ENCODE results near the gene IGF2.

The IGF2 gene

DNA sequence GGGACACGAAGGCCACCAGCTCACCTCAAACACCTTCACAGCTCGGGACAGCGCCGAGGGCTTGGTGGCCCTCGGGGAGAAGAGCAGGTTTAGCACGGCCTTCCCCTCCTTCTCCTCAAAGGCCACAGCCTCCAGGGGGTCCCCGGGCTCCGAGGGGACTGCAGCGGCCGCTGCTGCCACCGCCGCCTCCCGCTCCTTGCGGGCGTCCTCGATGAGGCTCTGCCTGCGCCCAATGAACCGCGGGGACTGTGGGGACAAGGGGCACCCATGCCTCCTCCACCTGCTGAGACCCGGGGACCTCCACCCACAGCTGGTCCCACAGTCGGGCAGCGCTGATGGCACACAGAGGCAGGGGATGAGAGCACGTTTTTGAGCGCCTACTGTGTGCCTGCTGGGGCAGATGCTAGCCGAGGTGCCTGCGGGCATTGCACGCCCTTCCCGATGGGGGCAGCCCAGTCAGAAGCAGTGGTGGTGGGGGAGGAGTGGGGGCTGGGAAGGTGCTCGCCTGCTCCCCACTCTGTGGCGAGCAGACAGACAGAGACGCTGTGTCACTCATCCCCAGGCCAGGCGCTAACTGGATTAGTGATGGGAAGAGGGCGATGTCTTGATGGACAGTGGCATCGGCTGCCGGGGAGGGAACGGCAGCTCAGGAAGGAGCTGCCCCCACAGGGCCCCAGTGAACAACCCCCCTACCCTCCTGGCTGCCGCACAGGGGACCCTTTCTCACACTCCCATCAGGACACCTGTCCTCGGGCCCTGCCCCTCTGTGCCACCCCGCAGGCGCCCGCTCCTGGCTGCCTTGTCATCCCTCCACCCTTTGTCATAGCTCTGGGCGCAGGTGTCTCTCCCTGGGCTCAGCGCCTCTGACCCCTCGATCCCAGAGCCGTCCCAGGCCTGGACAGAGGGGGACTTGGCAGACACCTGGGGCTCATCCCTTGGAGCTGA is 30.7 kb upstream of the IGF2 start:
- DNase-seq: no peak

DNA sequence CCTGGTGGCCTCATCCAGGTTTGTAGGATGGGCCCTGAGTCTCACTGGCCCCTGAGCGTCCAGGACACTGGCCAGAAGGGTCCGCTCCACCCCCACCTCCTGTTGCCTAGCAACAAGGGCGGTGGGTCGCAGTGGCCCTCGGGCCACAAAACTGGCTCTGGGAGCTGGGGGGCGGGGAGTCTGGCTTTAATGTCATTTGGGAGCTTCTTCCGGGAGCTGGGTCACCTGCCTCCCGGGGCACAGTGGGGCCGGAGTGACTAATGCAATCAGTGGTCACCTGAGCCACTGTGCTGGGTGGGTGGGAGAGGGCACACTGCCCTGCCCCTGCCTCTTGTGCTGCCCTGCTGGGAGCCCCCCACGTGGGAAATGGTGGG is 29.8 kb upstream of the IGF2 start:
- DNase-seq: no peak

DNA sequence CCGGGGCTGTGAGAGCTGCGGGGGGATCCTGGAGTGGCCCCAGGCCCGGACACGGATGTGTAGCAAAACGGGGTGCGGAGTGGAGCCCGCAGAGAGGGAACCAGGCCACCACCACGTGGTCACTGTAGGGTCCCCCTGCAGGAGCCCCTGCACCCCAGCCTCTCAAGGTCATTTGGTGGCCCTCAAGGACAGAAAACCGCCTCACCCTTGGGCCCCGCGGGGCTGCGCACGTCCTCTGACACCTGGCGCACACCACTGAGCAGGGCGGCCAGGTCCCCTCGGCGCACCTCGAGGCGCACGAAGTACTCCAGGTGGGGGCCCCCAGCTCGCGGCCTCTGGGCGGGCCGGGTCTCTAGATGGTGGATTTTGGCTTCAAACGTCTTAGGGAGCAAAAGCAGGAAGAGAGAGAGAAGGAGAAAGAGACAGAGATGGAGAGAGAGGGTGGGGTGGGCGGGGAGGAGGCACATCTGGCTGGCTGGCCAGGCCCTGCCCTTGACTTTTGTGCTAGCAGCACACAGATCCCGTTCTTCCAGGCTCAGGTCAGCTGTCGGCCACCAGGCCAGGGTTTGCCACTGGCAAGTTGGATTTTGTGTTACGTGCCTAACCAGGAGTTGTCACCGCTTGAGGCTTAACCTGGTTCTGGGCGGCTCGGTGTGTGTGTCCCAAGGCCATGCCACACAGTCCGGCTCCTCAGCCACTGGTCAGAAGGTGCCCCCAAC is 29.3 kb upstream of the IGF2 start:
- DNase-seq: no peak

DNA sequence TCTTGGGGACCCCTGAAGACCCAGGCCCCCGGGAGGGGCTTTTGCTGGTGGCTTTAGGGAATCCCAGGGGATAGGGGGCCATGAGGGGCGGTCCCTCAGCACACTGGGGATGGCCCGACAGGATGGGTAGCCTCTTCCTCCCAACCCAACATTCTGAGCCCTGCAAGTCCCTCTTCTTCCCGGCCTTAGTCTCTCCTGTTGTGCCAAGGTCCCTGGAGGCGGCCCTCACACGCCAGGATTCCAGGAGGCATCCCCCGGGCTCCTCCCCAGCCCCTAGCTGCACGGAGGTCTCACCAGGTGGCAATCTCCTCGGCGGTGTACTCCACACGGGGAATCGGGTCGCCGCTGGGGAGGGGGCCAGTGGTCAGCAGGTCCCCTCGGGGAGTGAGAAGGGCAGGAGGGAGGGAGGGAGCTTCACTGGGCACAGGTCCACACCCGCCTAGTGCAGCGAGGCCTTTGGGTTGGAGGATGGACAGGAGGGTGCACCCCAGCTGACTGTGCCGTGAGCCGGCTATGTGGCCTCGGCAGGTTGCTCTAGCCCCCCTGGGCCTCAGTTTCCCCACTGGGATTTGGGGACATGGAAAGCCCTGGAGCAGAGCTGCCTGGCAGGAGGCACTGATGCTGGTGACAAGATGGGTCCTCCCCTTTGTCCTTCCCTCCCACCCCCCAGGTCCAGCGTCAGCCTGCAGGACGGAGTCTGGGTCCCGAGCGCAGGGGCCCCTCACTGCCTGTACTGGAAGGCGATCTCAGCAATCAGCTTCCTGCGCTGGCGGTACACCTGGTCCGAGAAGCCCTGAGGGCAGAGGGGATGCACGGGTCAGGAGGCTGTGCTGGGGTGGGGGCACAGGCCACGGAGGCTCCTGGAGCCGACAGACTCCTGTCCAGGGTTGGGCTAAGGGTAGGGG is 28.2 kb upstream of the IGF2 start:
- DNase-seq: no peak

DNA sequence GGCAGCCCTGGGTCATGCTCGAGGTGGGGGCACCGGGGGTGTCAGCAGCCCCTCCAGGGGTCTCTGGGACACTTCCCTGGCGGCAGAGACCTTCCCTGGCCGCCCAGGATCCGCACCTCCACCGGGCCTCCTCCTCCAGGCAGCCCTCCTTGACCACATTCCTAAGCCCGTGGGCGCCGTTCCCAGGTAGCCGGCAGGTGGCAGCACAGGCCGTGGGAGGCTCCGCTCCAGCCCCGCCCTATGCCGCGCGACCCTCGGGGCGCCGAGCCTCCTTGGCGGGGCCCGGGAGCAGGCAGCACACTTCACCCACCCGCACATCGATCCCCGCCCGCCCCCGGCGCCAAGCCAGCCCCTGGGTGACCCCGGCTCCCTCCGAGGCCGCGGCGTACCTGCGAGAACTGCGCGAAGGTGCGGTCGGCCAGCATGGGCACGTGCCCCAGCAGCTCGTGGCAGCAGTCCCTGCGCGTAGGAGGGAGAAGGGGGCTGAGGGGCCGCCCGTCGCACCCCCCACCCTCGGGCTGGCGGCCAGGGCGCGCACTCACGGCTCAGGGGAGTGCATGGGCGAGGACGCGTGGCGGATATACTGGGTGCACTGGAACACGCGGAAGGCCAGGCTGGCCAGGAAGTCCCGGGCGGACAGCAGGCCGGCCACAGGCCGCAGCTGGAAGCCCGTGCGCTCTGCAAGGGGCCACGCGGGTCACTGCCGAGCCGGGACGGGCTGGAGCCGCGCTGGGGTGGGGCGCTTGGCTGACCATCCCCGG is 27.1 kb upstream of the IGF2 start:
- DNase-seq: no peak

DNA sequence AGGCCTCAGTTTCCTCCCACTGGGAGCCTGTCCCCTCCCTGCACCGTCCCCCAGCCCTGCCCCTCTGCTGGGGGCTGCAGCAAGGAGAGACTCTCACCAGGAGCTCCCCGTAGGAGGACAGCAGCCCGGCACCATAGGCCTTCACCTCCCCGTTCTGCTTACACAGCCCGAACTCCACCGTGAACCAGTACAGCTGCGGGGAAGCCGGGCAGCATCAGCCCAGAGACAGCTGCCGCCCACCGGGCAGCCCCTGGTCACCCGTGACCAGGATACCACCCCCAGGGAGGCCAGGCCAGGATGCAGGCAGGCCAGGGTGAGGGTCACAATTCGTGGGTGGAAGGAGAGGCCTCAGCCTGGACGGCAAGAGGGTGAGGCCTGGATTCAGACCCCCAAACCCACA is 26.4 kb upstream of the IGF2 start:
- no peak for DNase-seq

DNA sequence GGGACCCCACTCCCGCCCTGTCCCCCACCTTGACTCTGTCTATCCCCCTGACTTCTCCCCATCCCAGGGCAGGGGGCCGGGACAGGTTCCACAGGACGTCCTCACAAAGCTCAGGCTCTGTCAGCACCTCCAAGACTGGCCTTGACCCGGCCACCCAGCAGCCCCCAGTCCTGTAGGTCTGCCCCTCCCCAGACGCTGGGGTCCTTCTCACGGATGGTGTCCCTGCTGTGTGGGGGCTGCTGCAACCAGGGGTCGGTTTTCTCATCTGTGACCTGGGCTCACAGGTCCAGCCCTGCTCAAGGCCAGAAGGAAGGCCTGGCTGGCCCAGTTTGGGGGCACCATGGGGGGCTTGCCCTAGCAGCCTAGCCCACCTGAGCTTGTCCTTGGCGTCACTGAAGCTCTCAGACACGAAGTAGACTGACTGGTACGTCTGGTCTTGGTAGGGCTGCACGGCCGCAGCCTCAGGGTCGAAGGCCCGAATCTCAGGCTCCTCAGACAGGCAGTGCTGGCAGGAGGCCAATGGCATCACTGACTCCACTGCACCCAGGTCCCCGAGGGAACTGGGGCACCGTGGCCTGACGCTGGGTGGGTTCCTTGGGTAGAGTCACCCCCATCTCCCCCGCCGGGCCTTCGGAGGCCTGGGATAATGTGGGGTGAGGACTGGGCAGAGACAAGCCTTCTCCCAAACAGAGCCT is 25.8 kb upstream of the IGF2 start:
- DNase-seq: no peak

DNA sequence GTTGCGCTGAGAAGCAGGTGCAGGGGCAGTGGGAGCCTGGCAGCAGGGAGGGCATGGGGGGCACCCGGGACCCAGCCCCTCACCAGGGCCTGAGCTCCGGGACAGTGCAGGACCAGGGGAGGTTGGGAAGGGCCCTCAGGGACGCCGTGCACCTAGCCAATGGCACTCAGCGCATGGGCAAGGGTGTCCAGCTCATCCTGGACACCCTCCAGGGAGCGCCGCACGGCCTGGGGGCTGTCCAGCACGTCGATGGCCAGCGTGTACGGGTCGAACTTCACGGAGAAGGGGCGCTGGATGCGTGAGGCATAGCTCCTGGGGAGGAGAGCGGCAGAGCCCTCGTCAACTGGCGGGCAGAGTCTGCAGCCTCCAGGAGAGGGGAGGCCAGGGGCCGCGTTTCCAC is 24.9 kb upstream of the IGF2 start:
- DNase-seq: no peak

DNA sequence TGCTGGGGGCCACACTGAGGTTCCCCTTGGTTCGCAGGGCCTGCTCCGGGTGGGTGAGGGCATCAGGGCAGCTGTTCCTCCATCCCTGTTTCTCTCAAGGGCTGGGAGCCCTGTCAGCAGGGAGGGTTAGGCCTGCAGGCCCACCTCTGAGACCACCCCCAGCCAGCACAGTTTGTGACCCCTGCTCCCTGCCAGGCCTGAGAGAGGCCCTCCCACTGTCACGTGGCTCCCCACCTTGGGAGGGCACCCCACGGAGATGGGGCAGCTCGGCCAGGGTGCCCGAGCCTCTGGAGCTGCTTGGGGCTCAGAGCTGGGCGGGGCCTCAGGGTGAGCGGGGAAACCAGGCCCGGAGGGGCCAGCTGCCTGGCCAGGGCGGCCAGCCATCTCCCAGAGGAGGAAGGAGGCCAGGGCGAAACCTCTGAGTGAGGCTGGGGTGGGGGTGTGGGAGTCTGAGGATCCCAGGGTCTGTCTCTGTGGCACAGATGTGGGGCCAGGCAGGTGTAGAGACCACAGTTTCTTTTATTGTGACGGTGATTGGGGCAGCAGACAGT is 24.3 kb upstream of the IGF2 start:
- DNase-seq: no peak

DNA sequence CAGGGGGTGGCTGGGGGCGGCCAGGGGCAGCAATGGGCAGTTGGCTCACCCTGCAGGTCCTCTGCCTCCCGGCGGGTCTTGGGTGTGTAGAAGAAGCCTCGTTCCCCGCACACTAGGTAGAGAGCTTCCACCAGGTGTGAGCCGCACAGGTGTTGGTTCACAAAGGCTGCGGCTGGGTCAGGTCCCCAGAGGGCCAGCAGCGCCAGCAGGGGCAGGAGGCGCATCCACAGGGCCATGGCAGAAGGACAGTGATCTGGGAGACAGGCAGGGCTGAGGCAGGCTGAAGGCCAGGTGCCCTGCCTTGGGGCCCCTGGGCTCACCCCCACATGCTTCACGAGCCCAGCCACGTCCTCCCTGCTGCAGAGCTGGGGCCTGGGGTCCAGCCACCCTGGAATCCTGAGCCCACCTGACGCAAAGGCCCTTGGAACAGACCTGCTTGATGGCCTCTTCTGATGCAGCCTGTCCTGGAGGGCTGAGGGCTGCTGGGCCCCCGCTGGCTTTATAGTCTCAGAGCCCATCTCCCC is 21.6 kb upstream of the IGF2 start, which contains the start of gene INS:
TSS of gene INS (minus strand) at position 474 of the 524 bp plus-strand sequence. CDS start at position 236, 238 bp downstream.
- no peak for DNase-seq

DNA sequence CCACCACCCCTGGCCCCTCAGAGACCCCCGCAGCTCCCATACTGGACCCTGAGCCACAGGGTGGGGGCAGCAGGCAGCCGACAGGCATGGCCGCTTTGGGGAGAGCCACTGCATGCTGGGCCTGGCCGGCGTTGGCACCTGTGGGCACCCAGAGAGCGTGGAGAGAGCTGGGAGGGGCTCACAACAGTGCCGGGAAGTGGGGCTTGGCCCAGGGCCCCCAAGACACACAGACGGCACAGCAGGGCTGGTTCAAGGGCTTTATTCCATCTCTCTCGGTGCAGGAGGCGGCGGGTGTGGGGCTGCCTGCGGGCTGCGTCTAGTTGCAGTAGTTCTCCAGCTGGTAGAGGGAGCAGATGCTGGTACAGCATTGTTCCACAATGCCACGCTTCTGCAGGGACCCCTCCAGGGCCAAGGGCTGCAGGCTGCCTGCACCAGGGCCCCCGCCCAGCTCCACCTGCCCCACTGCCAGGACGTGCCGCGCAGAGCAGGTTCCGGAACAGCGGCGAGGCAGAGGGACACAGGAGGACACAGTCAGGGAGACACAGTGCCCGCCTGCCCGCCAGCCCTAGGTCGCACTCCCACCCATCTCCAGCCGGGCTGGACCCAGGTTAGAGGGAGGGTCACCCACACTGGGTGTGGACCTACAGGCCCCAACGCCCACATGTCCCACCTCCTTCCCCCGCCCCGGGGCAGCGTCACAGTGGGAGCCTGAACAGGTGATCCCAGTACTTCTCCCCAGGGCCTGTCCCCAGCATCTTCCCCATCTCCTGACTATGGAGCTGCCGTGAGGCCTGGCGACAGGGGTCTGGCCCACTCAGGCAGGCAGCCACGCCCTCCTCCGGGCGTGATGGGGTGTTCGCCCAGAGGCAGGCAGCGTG is 20.6 kb upstream of the IGF2 start:
- DNase-seq: no peak

DNA sequence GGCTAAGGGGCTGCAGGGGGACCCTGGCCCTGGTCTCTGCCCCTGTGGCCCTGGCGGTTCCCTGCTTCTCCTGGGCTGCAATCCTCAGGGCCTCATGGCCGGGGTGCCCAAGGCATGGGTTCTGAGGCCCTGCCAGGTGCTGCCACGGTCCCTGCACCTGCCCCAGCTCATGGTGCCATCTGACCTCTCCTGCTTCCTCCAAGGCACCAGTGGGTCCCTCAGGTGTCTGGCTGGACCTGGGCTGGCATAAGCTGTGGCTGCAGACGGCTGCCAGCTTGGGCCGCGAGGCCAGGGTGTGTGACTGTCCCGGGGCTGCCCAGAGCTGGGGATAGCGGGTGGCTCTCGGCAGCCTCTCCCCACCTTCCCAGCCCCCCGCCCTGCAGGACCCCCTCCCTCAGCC is 19.8 kb upstream of the IGF2 start:
- DNase-seq: no peak

DNA sequence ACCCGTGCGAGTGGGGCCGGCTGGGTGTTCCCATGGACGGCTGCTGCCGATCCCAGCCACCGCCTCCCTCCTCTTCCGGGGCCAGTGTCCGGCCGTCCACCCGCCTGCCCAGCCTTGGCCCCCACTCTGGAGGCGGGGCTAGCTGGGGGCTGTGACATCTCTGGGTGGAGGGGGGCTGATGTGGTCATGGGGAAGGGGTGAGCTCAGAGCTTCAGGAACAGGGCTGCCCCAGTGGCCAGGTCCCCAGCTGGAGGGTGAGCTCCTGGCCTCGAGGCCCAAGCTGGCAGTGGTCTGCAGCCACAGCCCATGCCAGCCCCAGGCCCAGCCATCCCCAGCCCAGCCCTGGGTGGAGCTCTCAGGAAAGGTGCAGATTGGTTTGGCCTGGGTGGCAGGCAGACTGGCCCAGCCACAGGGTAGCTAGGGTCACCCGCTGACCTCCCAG is 19.1 kb upstream of the IGF2 start:
- DNase-seq: no peak

DNA sequence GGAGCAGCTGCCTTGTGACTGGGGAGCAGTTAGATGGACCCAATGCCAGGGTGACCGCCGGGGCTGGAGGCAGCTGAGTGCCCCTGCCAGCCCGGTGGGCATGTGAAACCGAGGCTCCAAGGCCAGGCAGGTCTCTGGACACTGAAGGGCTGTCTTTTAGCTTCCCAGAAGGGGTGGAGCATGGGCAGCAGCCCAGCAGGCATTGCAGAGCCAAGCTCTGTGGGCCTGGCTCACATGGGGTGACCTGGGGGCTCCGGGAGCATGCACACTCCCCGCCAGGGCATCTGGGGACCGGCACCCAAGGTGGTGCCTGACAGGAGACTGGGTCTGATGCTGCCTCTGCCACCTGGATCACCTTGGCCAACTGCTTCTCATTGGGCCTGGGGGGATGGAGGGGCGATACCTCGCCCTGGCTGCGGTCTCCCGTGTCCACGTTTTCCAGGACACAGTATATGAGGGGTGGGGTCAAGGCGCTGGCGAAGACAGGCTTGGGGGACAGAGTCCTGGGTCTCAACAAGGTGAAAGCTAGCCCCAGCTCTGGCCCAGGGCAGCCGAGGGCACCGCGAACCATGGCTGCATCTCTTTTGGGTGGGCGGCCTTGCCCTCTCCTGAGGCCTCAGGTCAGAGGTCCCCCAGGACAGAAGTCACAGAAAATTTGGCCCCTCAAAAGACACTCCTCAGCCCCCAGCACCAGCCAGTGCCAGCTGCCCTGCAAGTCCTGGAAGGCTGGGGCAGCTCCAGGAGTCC is 18.3 kb upstream of the IGF2 start:
- no peak for DNase-seq

DNA sequence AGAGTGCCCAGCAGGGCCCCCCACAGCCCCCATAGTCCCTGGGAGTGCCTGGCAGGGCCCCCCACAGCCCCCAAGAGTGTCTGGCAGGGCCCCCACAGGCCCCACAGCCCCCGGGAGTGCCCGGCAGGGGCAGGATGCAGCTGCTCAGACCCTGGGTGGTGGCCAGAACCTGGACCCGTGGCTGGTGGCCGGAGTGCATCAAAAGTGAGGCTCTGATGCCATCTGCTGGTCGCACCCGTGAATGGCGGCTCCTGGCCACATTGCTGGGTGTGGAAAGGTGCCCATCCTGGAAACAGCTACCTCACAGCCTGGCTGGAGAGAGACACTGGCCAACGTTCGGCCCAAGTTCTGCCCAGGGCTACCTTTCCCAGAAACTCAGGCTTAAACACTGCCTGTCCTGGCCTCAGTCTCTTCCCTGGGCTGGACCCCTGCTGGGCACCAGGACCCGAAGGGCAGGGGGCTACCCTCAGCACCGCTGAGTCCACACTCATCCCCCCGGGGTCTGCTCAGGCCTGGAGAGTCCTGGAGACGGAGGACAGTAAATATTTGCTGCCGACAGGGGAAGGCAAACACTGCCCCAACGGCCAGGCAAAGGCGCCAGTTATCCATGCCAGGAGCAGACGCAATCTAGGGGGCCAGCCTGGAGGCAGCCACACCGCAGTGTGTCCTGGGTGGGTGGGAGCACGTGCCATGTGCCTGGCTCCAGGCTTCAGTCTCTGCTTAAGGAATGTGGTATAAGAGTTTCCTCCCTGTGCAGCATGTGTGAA is 17.4 kb upstream of the IGF2 start:
- DNase-seq: peak; percentile 18

DNA sequence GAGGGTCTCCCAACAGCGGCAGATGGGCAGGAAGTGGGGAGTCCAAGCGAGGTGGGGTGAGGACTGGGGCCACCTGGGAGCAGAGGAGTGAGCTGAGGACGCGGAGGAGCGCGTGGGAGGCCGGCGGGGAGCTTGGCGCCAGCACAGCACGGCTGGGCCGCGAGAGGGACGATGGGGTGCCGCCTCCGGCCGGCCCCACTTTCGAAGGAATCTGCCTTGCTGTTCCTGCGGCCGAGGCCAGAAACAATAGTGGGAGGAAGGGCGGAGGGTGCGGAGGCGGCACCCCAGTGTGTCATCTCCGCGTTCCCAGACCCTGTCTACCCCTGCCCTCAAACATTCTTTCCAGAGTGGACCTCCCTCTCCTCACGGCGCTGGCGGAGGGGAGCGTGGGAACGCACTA is 16.3 kb upstream of the IGF2 start:
- no peak for DNase-seq

DNA sequence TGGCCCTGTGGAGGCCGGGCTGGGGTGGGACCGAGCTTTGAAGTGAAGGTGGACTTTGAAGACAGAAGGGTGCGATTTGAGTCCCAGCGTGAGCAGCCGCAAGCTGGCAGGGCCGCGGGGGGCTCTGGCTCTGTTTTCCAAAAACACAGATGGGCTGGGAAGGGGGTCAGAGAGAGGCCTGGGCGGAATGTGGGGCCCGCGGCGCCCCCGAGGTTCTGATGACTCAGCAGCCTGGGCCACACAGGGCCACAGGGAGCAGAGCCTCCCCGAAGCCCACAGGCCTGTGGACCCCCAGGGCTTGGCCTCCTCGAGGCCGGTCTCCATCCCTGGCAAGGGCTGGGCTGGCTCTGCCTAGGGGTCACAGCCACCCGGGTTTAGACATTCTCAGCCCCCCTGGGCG is 15.7 kb upstream of the IGF2 start:
- DNase-seq: no peak

DNA sequence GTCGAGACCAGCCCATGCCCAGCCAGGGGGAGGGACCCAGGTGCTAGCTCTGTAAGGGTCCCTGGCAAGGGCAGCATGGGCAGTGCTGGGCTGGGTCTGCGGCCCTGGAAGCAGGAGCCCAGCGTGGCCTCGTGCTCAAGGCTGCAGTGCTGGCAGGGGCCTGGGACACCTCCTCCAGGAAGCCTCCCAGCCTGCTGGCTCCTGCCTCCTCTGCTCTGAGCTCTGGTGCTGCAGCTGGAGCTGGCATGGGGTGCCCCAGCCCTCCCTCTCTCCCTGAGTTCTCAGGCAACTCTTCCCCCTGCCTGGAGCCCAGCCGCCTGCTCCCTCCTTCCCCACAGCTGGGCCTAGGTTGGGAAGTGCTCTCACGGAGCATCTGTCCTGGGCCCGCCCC is 15.0 kb upstream of the IGF2 start:
- DNase-seq: no peak
